Left ventricle myocardium inferior (tissue), 1 donor: ENCODE data around the gene BNIP3. TPM values are rescaled to one million over a fixed set of nuclear protein-coding genes. Genes with fewer than 3 reads are reported as not detected.
A peak's percentile ranks its signal among the peaks of the same experiment; 100 is the strongest.

Experiments
- DNase-seq: peaks from one replicate; pipeline ENCODE4 v3.0.0-alpha.2; 2020
- H3K27ac ChIP-seq: fragments of 200-600 bp; replicated peaks from 2 replicates; pipeline ENCODE4 v1.8.0; 2021
- H3K27me3 ChIP-seq: fragments of 200-600 bp; 2 replicates; pipeline ENCODE4 v1.8.0; 2021; ENCODE audit warnings: low read depth
- H3K36me3 ChIP-seq: fragments of 200-600 bp; 2 replicates; pipeline ENCODE4 v1.8.0; 2021
- H3K4me1 ChIP-seq: fragments of 200-600 bp; 2 replicates; pipeline ENCODE4 v1.8.0; 2021
- H3K4me3 ChIP-seq: fragments of 200-600 bp; 2 replicates; pipeline ENCODE4 v1.8.0; 2021; ENCODE audit warnings: mild to moderate bottlenecking, moderate library complexity
- H3K9me3 ChIP-seq: fragments of 200-600 bp; replicated peaks from 2 replicates; pipeline ENCODE4 v1.8.0; 2021
- intact Hi-C: fragments of 100-400 bp; cut with micrococcal nuclease; formaldehyde crosslinking; loops from one replicate; pipeline ENCODE4 v1.11.0; 2022
- total RNA-seq: library from RNA; stranded (reverse); fragmentation: NEBNext Ultra II Directional; extraction: Animal tissue kit (Norgen Biotek cat#: 25700); gene quantifications from one replicate; pipeline ENCODE4 v1.2.1, GENCODE V29; 2021
- TF ChIP-seq, protein P1 (sequence below): fragments of 200-600 bp; IDR thresholded peaks from 2 replicates; pipeline ENCODE4 v1.8.0; 2021; ENCODE audit warnings: antibody characterized with exemption, mild to moderate bottlenecking, borderline replicate concordance
- donor health status: DM: no; HTN: yes; CAD: no; lungs with severe emphysema.

The BNIP3 gene
- total RNA-seq, 1 donor from 2014 or later = 161 TPM

DNA sequence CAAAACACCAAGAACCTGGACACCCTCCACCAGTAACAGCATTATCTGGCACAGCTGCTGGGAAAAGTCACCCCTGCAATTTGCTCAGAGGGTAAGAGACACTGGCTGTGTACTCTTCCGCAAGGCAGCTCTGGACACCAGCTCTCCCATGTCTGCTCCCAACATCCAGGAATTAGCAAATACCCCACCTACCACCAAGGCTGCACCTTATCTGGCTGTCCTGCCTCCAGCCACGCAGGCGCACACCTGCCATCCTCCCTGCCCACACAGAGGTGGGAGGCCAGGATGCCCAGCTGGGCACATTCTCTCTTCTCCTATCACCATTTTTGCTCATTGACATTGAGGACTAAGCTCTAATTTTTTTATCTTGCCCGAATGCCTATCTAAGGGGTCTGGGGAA, 20.3 kb upstream of the BNIP3 start:
- Histone ChIP-seq H3K36me3 (no peaks in the 10 kb centered on the region), H3K4me3 (no peak overlapping the region), H3K9me3 (peaks cover 6% of the 10 kb centered on the region), H3K27me3 (no peaks in the 10 kb centered on the region), H3K27ac (no peak overlapping the region), H3K4me1 (peaks cover 29% of the 10 kb centered on the region)
- intact Hi-C loops = no loop called here
- TF ChIP-seq, protein P1, sequence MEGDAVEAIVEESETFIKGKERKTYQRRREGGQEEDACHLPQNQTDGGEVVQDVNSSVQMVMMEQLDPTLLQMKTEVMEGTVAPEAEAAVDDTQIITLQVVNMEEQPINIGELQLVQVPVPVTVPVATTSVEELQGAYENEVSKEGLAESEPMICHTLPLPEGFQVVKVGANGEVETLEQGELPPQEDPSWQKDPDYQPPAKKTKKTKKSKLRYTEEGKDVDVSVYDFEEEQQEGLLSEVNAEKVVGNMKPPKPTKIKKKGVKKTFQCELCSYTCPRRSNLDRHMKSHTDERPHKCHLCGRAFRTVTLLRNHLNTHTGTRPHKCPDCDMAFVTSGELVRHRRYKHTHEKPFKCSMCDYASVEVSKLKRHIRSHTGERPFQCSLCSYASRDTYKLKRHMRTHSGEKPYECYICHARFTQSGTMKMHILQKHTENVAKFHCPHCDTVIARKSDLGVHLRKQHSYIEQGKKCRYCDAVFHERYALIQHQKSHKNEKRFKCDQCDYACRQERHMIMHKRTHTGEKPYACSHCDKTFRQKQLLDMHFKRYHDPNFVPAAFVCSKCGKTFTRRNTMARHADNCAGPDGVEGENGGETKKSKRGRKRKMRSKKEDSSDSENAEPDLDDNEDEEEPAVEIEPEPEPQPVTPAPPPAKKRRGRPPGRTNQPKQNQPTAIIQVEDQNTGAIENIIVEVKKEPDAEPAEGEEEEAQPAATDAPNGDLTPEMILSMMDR = no peak
- DNase-seq = no peak

DNA sequence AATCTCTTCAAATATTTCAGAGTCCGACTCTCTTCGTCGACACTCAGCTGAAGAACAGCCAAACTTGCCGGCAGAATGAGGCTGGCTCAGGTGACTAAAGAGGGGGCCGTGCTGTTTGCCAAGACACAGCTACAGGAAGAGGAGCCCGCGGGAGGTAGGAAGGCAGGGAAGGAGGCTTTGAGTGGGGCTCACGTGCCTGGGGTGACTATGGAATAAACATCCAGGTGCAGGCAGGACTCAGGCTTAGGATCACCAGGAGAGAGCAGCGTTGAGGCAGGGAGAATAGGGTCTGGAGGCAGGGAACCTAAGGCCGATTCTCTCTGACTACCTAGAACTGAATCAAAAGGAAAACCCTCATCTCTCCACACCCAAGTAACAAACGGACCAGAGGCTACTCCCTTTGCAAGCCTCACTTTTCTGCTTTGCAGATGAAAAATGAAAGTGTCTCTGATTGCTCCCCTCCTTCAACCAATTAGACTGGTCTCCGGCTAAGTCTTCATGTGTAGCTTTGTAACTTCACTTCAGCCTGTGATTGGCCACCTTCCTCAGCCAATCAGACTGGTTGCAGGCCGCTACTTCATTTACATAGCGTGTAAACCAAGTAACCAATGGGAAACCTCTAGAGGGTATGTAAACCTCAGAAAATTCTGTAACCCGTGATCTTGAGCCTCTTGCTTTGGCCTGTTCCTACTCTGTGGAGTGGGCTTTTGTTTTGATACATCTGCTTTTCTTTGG, 19.7 kb upstream of the BNIP3 start:
- H3K4me3 ChIP-seq = no peak overlapping the region
- peaks cover 6% of the 10 kb centered on the region for H3K9me3 ChIP-seq
- H3K27me3 ChIP-seq = no peaks in the 10 kb centered on the region
- no peaks in the 10 kb centered on the region for H3K36me3 ChIP-seq
- TF ChIP-seq, protein P1 = peak; percentile 39
- H3K4me1 ChIP-seq = peaks cover 35% of the 10 kb centered on the region
- intact Hi-C loops = no loop called here
- DNase-seq = no peak
- H3K27ac ChIP-seq = no peak overlapping the region

GRCh38 chr10:131998845-131999681, 17.3 kb upstream of the BNIP3 start:
- Histone ChIP-seq H3K36me3 (no peaks in the 10 kb centered on the region), H3K9me3 (no peaks in the 10 kb centered on the region), H3K27me3 (no peaks in the 10 kb centered on the region), H3K4me1 (peaks cover 55% of the 10 kb centered on the region), H3K27ac (peak overlapping the region; percentile 86), H3K4me3 (no peak overlapping the region)
- TF ChIP-seq, protein P1 = no peak
- no peak for DNase-seq
- intact Hi-C loops = no loop called here

DNA sequence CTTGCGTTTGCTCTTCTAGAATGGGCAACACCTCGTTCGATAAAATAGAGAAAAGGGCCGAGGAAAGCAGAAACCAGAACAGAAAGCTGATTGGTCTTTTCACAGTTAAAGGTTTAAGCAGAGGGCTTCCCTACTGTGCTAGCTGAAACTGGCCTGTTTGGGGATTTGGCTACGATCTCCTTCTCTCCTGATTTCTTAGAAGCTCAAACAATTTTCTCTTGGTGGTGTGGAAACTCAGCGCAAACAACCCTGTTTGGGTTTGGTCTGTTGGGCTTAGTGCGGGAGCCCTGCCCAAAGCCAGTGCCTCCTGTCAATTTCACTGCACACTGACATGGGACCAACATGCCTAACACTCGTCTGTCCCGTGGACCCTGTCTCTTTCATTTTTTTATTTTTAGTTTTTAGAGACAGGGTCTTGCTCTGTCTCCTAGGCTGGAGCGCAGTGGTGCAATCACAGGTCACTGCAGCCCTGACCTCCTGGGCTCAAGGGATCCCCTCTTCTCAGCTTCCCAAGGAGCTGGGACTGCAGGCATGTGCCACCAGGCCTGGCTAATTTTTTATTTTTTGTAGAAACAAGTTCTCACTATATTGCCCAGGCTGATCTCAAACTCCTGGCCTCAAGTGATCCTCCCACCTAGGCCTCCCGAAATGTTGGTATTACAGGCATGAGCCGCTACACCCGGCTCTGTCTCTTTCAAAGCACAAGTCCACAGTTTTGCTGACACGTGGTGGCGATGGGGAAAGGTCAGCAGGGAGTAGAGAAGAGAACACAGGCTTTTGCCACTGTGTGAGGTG, 16.5 kb upstream of the BNIP3 start:
- TF ChIP-seq, protein P1 = no peak
- peaks cover 59% of the 10 kb centered on the region for H3K4me1 ChIP-seq
- intact Hi-C loops = no loop called here
- H3K4me3 ChIP-seq = peak overlapping the region; percentile 20
- no peak for DNase-seq
- H3K27me3 ChIP-seq = no peaks in the 10 kb centered on the region
- H3K36me3 ChIP-seq = no peaks in the 10 kb centered on the region
- H3K27ac ChIP-seq = peak overlapping the region; percentile 86
- no peaks in the 10 kb centered on the region for H3K9me3 ChIP-seq

DNA sequence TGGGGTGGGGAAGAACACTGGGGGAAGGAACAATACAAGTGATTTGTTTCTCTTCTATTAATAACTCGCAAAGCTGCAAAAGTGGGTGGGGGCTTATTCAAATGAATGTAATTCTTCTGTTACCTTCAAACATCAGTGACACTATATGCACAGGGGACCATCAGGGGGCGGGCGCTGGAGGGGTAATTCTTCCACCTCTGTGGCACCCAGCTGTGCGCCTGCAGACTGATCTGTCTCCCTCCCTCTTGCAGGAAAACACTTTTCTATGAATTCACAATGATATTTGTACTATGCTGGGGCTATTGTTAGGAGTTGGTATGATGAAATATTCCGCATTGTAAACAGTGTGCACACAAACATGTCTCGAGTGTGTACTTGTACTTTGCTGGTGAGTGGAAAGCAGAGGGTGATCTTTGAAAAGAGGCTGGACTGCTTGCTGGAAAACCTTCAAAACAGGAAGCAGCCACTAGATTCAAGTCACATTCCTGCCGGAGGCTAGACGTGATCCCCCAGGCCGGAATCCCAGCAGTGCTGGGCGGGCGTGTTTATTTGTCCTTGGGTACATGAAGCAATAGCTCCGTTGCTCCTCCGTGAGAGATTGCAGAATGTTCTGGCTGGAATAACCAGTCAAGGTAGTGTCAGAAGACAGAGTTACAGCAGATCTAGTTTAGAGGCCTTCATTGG, 15.8 kb upstream of the BNIP3 start:
- peak; percentile 59 for DNase-seq
- peaks cover 59% of the 10 kb centered on the region for H3K4me1 ChIP-seq
- TF ChIP-seq, protein P1 = no peak
- no peaks in the 10 kb centered on the region for H3K36me3 ChIP-seq
- H3K4me3 ChIP-seq = peak overlapping the region; percentile 20
- H3K9me3 ChIP-seq = no peaks in the 10 kb centered on the region
- peak overlapping the region; percentile 86 for H3K27ac ChIP-seq
- H3K27me3 ChIP-seq = no peaks in the 10 kb centered on the region
- intact Hi-C loops = no loop called here
